Fibroblast of lung (primary cell): Measurements from ENCODE around the gene FNDC10. TPM values are rescaled to one million over a fixed set of nuclear protein-coding genes. Genes with fewer than 3 reads are reported as not detected.

Source experiments
- DNase-seq, 2 donors: peaks; one replicate each; pipeline versions ENCODE4 v3.0.0 to v3.0.0-alpha.2; 2010; ENCODE audit warnings: low read depth in 2 of 2
- H2AFZ ChIP-seq: 2 replicates; pipeline ENCODE4 v1.5.1; 2012; ENCODE audit warnings: low read length, control low read depth, inconsistent platforms
- H3K27ac ChIP-seq: 2 replicates; pipeline ENCODE4 v1.5.1; 2011; ENCODE audit warnings: low read length, control low read depth; ENCODE audit not compliant: insufficient read depth
- H3K27me3 ChIP-seq: 2 replicates; pipeline ENCODE4 v1.5.1; 2011; ENCODE audit warnings: mild to moderate bottlenecking, low read length; ENCODE audit not compliant: control insufficient read depth, insufficient read depth
- H3K36me3 ChIP-seq: 2 replicates; pipeline ENCODE4 v1.5.1; 2011; ENCODE audit warnings: low read length; ENCODE audit not compliant: control insufficient read depth, insufficient read depth
- H3K4me1 ChIP-seq: 2 replicates; pipeline ENCODE4 v1.5.1; 2011; ENCODE audit warnings: low read length; ENCODE audit not compliant: control insufficient read depth, insufficient read depth; ENCODE audit errors: extremely low read depth
- H3K4me2 ChIP-seq: 2 replicates; pipeline ENCODE4 v1.5.1; 2011; ENCODE audit warnings: low read length, control low read depth; ENCODE audit not compliant: insufficient read depth; ENCODE audit errors: extremely low read depth
- H3K4me3 ChIP-seq, 4 experiments: fragments of 200-600 bp in 1 of 4; sonication (generic) in 1 of 4; replicated peaks in 1 of 4; 2 replicates each; pipeline ENCODE4 v1.5.1; 2011 to 2016; ENCODE audit warnings: low read length in 4 of 4, low read depth in 3 of 4, mild to moderate bottlenecking in 3 of 4, control low read depth in 2 of 4, inconsistent platforms in 1 of 4, mixed read lengths in 1 of 4; ENCODE audit not compliant: insufficient read depth in 1 of 4; ENCODE audit errors: control extremely low read depth in 1 of 4
- H3K79me2 ChIP-seq: 2 replicates; pipeline ENCODE4 v1.5.1; 2012; ENCODE audit warnings: mild to moderate bottlenecking, low read length, inconsistent platforms; ENCODE audit not compliant: control insufficient read depth, insufficient read depth
- H3K9ac ChIP-seq: 2 replicates; pipeline ENCODE4 v1.5.1; 2011; ENCODE audit warnings: mild to moderate bottlenecking, low read length, control low read depth; ENCODE audit not compliant: insufficient read depth
- H3K9me3 ChIP-seq: 2 replicates; pipeline ENCODE4 v1.5.1; 2012; ENCODE audit warnings: low read depth, low read length; ENCODE audit not compliant: control insufficient read depth, insufficient read depth
- H4K20me1 ChIP-seq: 2 replicates; pipeline ENCODE4 v1.5.1; 2011; ENCODE audit warnings: low read length; ENCODE audit not compliant: control insufficient read depth, insufficient read depth; ENCODE audit errors: extremely low read depth
- CTCF ChIP-seq, 2 donors: IDR thresholded peaks in 1 of 2; conservative IDR thresholded peaks in 1 of 2; 1 replicate in 1 of 2; 2 replicates in 1 of 2; pipeline ENCODE4 v1.5.1; 2011 to 2012; ENCODE audit warnings: low read length in 2 of 2, control low read depth in 1 of 2, inconsistent platforms in 1 of 2, low read depth in 1 of 2, mild to moderate bottlenecking in 1 of 2
- EZH2 ChIP-seq: IDR thresholded peaks from 2 replicates; pipeline ENCODE4 v1.5.1; 2012; ENCODE audit warnings: low read length, control low read depth, mild to moderate bottlenecking; ENCODE audit errors: missing control alignments
- polyA plus RNA-seq, 2 donors: library from polyadenylated mRNA; depleted of rRNA in 1 of 2; stranded (reverse) in 1 of 2; unstranded in 1 of 2; fragments of >200 nt; gene quantifications; 2 replicates each; pipeline ENCODE4 v1.2.1, GENCODE V29; 2011 to 2012; ENCODE audit warnings: missing spikeins in 1 of 2
- total RNA-seq: library from RNA; depleted of rRNA; stranded (reverse); fragments of >200 nt; gene quantifications from 2 replicates; pipeline ENCODE4 v1.2.1, GENCODE V29; 2014

FNDC10 gene
- total and polyA plus RNA-seq, 2 donors (not counting 1 experiment from before 2014, with no cell fraction given), result 0.50 to 2.0 TPM

GRCh38 chr1:1621173-1622009 lies 21.5 kb upstream of the FNDC10 start:
- no peaks in the 10 kb centered on the region for H4K20me1 ChIP-seq
- no peak for DNase-seq
- peaks cover 4% of the 10 kb centered on the region for H3K4me1 ChIP-seq
- H3K4me2 ChIP-seq, result no peak overlapping the region
- no peak overlapping the region for H2AFZ ChIP-seq
- no peak overlapping the region for H3K4me3 ChIP-seq
- no peaks in the 10 kb centered on the region for H3K9me3 ChIP-seq
- no peaks in the 10 kb centered on the region for H3K27me3 ChIP-seq
- H3K36me3 ChIP-seq, result peaks cover 5% of the 10 kb centered on the region
- H3K79me2 ChIP-seq, result peaks cover 9% of the 10 kb centered on the region
- no peak overlapping the region for H3K27ac ChIP-seq
- no peak overlapping the region for H3K9ac ChIP-seq
- TF ChIP-seq EZH2 (no peak), CTCF (conservative IDR thresholded peaks at IDR 0.05 in 1 of 2, IDR thresholded peaks at IDR 0.05 in 1 of 2; ENCODE audit: low read depth in 1 of 2, low read length in 2 of 2) (no peak)

- Histone ChIP-seq H3K27me3 (no peaks in the 10 kb centered on the region), H3K4me3 (no peak overlapping the region), H3K9me3 (no peaks in the 10 kb centered on the region), H3K4me2 (no peak overlapping the region), H3K4me1 (peaks cover 4% of the 10 kb centered on the region), H3K79me2 (peaks cover 10% of the 10 kb centered on the region), H3K9ac (no peak overlapping the region), H4K20me1 (no peaks in the 10 kb centered on the region), H3K36me3 (peaks cover 5% of the 10 kb centered on the region), H2AFZ (no peak overlapping the region), H3K27ac (no peak overlapping the region)
- no peak for DNase-seq
- no peak for TF ChIP-seq CTCF (conservative IDR thresholded peaks at IDR 0.05 in 1 of 2, IDR thresholded peaks at IDR 0.05 in 1 of 2; ENCODE audit: low read depth in 1 of 2, low read length in 2 of 2)
- TF ChIP-seq EZH2, result no peak
Measured at GRCh38 chr1:1620433-1621139, 20.7 kb upstream of the FNDC10 start.

- DNase-seq, result no peak
- Histone ChIP-seq H3K4me2 (no peak overlapping the region), H2AFZ (no peak overlapping the region), H3K9me3 (no peaks in the 10 kb centered on the region), H3K36me3 (peaks cover 5% of the 10 kb centered on the region), H3K4me1 (peaks cover 4% of the 10 kb centered on the region), H3K79me2 (peaks cover 12% of the 10 kb centered on the region), H3K9ac (no peak overlapping the region), H3K27me3 (no peaks in the 10 kb centered on the region), H4K20me1 (no peaks in the 10 kb centered on the region), H3K27ac (no peak overlapping the region), H3K4me3 (no peak overlapping the region)
- no peak for TF ChIP-seq EZH2
- TF ChIP-seq CTCF (conservative IDR thresholded peaks at IDR 0.05 in 1 of 2, IDR thresholded peaks at IDR 0.05 in 1 of 2; ENCODE audit: low read depth in 1 of 2, low read length in 2 of 2), result peak in 1 of 2 donors; percentile 31
Measured at GRCh38 chr1:1619917-1620361, 20.0 kb upstream of the FNDC10 start.
